Activated CD8-positive, alpha-beta T cell treated with anti-CD3 and anti-CD28 coated beads for 36 hours (primary cell): ENCODE data around the gene RHEBL1. TPM values are rescaled to one million over a fixed set of nuclear protein-coding genes. Genes with fewer than 3 reads are reported as not detected.

Experiments
- ATAC-seq: fragments of 200-7000 bp; cut with Tn5 transposase; one replicate; pipeline ENCODE4 v1.10.0; 2021; ENCODE audit warnings: mild to moderate bottlenecking, moderate library complexity
- CTCF ChIA-PET: fragments of 350-600 bp; sonication (Branson Sonifier 250); formaldehyde crosslinking; loops from one replicate; lab custom pipeline; 2021; ENCODE audit warnings: antibody characterized with exemption; lab: Charles Lee
- POLR2A ChIA-PET: fragments of 350-600 bp; sonication (Branson Sonifier 250); formaldehyde crosslinking; loops from one replicate; lab custom pipeline; 2021; ENCODE audit warnings: antibody characterized with exemption; lab: Charles Lee
- DNase-seq: peaks from one replicate; pipeline ENCODE4 v3.0.0-alpha.2; 2020
- H3K27ac Mint-ChIP-seq: one replicate; pipeline ENCODE4 v1.8.0; 2021; ENCODE audit warnings: mild to moderate bottlenecking, mixed read lengths
- H3K27me3 Mint-ChIP-seq: one replicate; pipeline ENCODE4 v1.8.0; 2021; ENCODE audit warnings: mixed read lengths
- H3K36me3 Mint-ChIP-seq: one replicate; pipeline ENCODE4 v1.8.0; 2021; ENCODE audit warnings: low read depth, mixed read lengths
- H3K4me1 Mint-ChIP-seq: one replicate; pipeline ENCODE4 v1.8.0; 2021; ENCODE audit warnings: low read depth, mixed read lengths
- H3K4me3 Mint-ChIP-seq: one replicate; pipeline ENCODE4 v1.8.0; 2021; ENCODE audit warnings: mild to moderate bottlenecking, moderate library complexity, mixed read lengths
- H3K9me3 Mint-ChIP-seq: one replicate; pipeline ENCODE4 v1.8.0; 2021; ENCODE audit warnings: mixed read lengths
- intact Hi-C: fragments of 100-400 bp; cut with micrococcal nuclease; formaldehyde crosslinking; loops from one replicate; pipeline ENCODE4 v1.10.0; 2022
- total RNA-seq, 2 experiments: library from RNA; stranded (reverse); gene quantifications; one replicate each; pipeline ENCODE4 v1.2.3, GENCODE V29; 2021
- TF ChIP-seq, protein P1 (sequence below): fragments of 200-600 bp; IDR thresholded peaks from one replicate; pipeline ENCODE4 v1.8.0; 2022; ENCODE audit warnings: antibody characterized with exemption, mild to moderate bottlenecking

Gene RHEBL1
- total RNA-seq, 2 experiments from 2014 or later = 18.5 to 19.8 TPM

DNA sequence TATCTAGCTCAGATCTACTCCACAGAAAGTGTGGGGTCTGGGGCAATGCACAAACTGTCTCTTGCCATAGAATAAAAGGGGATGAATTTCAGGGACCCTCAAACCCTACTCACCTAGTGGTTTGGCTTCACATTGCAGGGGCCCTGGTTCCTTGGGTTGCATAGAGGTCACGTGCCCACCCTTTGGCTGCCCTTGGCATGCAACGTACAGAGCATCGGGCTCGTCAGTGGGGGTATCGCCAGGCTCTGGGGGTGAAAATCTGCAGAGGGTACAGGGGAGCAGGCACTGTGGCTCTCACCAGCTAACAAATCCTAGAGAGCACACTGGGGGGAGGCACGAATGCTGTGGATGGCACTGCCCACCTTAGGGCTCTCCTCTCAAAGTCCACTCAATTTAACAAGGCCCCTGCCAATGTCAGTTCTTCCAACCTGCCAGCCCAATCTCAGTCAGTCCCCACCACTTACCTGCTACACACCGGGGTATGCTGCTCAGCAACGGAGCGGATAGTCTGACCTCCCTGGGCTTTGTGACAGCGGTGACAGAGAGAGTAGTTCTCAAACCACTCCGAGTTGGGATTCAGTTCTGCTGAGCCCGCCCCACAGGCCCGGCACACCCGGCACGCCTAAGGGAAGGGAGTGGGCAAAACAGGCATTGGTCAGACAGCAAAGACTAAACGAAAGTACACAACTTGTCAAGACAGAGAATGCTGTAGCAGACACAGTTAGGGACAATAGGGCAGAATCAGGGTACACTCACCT lies 17.1 kb downstream of the RHEBL1 start:
- ATAC-seq (no peak), DNase-seq (no peak)
- Mint-ChIP-seq H3K27me3 (no peaks in the 10 kb centered on the region), H3K4me1 (peaks cover 33% of the 10 kb centered on the region), H3K4me3 (no peak overlapping the region), H3K9me3 (no peaks in the 10 kb centered on the region), H3K36me3 (peaks cover 67% of the 10 kb centered on the region), H3K27ac (no peak overlapping the region)
- ChIA-PET CTCF (interaction anchor here (0.6 kb wide), 1 partner anchor 306 kb away, joined by 3 read pairs; no protein-coding TSS in a partner anchor), POLR2A (interaction anchor here (1.2 kb wide), 1 partner anchor 15 kb away, joined by 4 read pairs; no protein-coding TSS in a partner anchor)
- TF ChIP-seq, protein P1, sequence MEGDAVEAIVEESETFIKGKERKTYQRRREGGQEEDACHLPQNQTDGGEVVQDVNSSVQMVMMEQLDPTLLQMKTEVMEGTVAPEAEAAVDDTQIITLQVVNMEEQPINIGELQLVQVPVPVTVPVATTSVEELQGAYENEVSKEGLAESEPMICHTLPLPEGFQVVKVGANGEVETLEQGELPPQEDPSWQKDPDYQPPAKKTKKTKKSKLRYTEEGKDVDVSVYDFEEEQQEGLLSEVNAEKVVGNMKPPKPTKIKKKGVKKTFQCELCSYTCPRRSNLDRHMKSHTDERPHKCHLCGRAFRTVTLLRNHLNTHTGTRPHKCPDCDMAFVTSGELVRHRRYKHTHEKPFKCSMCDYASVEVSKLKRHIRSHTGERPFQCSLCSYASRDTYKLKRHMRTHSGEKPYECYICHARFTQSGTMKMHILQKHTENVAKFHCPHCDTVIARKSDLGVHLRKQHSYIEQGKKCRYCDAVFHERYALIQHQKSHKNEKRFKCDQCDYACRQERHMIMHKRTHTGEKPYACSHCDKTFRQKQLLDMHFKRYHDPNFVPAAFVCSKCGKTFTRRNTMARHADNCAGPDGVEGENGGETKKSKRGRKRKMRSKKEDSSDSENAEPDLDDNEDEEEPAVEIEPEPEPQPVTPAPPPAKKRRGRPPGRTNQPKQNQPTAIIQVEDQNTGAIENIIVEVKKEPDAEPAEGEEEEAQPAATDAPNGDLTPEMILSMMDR = peak; percentile 15
- intact Hi-C loops = no loop called here

DNA sequence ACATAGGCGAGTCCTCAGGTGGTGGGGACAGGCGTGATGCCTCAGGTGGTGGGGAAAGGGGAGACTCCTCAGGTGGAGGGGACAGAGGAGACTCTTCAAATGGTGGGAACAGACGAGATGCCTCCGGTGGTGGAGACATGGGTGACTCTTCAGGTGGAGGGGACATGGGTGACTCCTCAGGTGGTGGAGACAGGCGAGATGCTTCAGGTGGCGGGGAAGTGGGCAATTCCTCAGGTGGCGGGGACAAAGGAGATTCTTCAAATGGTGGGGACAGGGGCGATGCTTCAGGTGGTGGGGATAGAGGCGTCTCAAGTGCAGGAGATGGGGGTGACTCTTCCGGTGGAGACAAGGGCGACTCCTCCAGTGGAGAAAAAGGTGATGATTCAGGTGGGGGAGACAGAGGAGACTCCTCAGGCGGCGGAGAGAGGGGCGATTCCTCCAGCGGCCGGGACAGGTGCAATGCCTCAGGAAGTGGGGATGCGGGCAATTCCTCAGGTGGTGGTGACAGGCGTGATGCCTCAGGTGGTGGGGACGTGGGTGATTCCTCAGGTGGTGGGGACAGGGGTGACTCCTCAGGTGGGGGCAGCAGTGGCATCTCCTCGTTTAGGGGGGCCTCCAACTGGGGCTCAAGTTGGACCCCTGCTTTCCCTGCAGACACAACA lies 17.9 kb downstream of the RHEBL1 start:
- DNase-seq = no peak
- H3K9me3 Mint-ChIP-seq = no peaks in the 10 kb centered on the region
- TF ChIP-seq, protein P1 = no peak
- ChIA-PET POLR2A (no interaction called here), CTCF (interaction anchor here (0.6 kb wide), 1 partner anchor 307 kb away, joined by 3 read pairs; no protein-coding TSS in a partner anchor)
- H3K4me3 Mint-ChIP-seq = no peak overlapping the region
- H3K36me3 Mint-ChIP-seq = peaks cover 66% of the 10 kb centered on the region
- intact Hi-C loops = no loop called here
- peaks cover 26% of the 10 kb centered on the region for H3K4me1 Mint-ChIP-seq
- H3K27ac Mint-ChIP-seq = no peak overlapping the region
- no peaks in the 10 kb centered on the region for H3K27me3 Mint-ChIP-seq
- no peak for ATAC-seq

DNA sequence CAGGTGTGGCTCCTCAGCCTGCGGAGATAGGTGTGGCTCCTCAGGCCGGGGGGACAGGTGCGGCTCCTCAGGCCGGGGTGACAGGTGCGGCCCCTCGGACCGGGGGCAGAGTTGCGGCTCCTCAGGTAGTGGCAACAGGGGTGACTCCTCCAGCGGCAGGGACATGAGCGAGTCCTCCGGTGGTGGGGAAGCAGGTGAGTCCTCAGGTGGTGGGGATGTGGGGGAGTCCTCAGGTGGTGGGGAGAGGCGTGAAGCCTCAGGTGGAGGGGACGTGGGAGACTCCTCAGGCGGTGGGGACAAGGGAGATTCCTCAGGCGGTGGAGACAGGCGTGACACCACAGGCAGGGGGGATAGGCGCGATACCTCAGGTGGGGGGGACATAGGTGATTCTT lies 18.4 kb downstream of the RHEBL1 start:
- Mint-ChIP-seq H3K4me1 (peaks cover 20% of the 10 kb centered on the region), H3K9me3 (no peaks in the 10 kb centered on the region), H3K27ac (no peak overlapping the region), H3K27me3 (no peaks in the 10 kb centered on the region), H3K4me3 (no peak overlapping the region), H3K36me3 (peaks cover 69% of the 10 kb centered on the region)
- DNase-seq (no peak), ATAC-seq (no peak)
- ChIA-PET CTCF (no interaction called here), POLR2A (no interaction called here)
- TF ChIP-seq, protein P1 = no peak
- intact Hi-C loops = no loop called here

DNA sequence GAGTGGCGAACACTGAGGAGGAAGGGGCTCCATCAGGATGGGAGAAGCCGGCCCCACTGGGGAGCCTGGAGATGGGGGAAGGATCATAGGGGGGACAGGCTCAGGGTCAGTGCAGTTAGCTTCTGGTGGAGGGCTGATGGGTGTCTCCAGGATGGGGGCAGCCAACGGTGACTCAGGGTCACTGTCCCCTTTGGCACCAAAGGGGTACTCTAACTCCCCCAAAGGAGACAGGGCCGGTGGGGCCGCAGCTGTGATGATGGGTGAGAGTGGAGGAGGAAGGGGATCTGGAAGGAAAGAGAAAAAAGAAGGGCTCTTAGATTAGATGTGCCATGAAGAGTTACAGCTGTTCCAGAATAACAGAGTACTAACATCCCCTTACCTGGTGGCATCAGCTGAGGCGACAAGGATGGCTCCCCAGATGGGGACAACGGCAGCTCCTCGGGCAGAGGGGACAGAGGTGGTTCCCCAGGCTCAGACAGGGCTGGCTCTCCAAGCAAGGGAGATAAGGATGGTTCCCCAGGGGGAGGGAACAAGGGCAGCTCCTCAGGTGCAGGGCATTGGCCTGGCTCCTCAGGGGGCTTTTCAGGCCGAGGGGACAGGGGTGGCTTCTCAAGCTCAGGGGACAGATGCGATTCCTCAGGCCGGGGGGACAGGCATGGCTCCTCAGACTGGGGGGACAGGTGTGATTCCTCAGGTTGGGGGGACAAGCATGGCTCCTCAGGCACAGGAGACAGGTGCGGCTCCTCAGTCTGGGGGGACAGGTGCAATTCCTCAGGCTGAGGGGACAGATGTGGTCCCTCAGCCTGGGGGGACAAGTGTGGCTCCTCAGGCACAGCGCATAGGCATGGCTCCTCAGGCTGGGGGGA lies 19.0 kb downstream of the RHEBL1 start:
- ATAC-seq (no peak), DNase-seq (no peak)
- Mint-ChIP-seq H3K27me3 (no peaks in the 10 kb centered on the region), H3K9me3 (no peaks in the 10 kb centered on the region), H3K36me3 (peaks cover 72% of the 10 kb centered on the region), H3K27ac (no peak overlapping the region), H3K4me1 (peaks cover 14% of the 10 kb centered on the region), H3K4me3 (no peak overlapping the region)
- CTCF ChIA-PET = interaction anchor here (0.9 to 1.4 kb wide), 4 partner anchors 13 to 185 kb away, joined by 3 to 4 read pairs (median 3); no protein-coding TSS in a partner anchor
- TF ChIP-seq, protein P1 = no peak
- intact Hi-C loops = no loop called here
- POLR2A ChIA-PET = interaction anchor here (1.5 kb wide), 1 partner anchor 14 kb away, joined by 3 read pairs; no protein-coding TSS in a partner anchor
